NCI-H510A treated with DMSO at 0.1 percent for 48 hours (cell line): Measurements from ENCODE around the gene NDUFV3.
"Not testable (repeated sequence)": the region's sequence is repeated elsewhere in the genome, so short reads cannot be mapped to it uniquely, and the experiment has no call there.

ENCODE experiments used
- DNase-seq: peaks from one replicate; lab custom pipeline; 2025; lab: John Stamatoyannopoulos, UW

NDUFV3 gene

GRCh38 chr21:42937034-42937940 lies 44.2 kb downstream of the NDUFV3 start:
- DNase-seq, result not testable (repeated sequence)

DNA sequence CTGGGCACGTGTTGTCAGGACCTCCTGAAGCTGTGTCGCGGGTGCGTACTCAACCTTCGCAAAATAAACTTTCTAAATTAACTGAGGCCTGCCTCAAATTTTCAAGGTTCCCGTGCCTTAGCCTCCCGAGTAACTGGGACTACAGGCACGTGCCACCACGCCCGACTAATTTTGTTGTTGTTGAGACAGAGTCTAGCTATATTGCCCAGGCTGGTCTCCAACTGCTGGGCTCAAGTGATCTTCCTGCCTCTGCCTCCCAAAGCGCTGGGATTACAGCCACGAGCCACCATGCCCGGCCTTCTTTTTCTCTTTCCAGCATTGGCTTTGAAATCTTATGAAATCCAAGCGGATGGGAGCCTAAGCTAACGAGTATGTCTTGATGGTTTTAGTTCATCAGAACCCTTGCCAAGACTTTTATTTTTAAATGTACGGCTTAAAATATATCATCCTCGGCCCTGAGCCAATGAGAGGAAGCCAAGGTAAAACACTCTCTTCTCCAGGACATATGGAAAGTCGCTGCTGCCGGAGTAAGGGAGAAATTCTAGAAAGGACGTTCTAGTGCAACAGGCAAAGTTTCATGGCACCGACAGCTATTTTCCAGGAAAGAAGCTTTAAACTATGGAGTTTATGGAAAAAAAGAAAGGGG lies 45.0 kb downstream of the NDUFV3 start:
- DNase-seq, result no peak

DNA sequence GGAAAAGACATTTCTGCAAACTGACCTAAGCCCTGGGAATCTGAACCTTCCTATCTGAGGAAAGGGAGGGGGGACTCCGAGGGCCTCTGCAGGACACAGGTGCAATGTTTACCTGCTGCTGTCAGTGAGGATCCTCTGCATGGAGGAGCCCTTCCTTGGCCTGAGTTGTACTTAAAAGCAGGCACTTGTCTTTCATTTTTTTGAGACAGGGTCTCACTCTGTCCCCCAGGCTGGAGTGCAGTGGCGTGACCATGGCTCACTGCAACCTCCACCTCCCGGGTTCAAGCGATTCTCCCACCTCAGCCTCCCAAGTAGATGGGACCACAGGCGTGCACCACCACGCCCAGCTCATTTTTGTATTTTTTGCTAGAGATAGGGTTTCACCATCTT lies 45.5 kb downstream of the NDUFV3 start:
- not testable (repeated sequence) for DNase-seq

DNA sequence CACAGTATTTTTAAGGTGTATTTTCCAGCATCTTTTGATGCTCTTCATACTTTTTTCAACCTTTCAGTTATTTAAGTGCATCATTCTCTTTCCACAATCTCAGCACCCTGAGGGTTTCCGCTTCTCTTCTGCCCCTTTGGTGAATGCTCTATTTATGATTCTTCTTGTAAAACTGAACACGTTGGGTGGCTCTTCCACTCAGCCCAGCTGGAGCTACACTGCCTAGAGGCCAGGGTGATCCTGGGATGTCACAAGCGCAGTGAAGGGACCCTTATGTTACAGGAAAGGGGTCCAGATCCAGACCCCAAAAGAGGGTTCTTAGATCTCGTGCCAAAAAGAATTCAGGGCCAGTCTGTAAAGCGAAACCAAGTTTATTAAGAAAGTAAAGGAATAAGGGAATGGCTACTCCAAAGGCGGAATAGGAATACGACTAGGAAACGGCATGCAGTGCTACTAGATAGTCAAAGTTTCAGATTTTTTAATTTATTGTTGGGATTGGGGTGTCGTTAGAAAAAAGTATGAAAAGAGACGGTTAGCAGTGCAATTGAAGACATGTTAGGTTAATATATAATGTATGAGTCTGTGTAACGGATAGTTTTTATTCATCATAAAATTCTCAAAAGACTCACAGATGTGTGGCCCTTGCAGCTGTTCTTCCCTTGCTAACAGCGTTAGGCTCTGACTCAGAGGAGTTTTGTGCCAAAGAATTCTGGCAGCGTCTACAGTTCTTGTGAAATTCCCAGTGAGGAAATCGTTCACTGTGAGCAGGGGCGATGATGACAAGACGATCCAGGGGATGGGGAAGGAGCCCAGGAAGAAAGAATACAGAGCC lies 46.7 kb downstream of the NDUFV3 start:
- no peak for DNase-seq

DNA sequence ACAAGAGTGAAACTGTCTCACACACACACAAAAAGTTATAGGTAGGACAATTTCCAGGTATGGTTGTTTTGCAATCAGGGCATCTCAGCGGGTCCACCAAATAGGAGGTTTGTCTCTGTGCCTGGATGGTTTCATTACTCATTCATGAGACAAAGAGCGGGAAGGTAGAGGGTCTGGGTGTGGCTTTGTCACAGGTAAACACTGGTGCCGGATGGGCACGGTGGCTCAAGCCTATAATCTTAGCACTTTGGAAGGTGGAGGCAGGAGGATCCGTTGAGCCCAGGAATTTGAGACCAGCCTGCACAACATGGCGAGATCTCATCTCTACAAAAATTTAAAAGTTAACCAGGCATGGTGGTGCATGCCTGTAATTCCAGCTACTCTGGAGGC lies 48.6 kb downstream of the NDUFV3 start:
- no peak for DNase-seq

GRCh38 chr21:42942244-42942643 lies 49.1 kb downstream of the NDUFV3 start:
- DNase-seq, result no peak

GRCh38 chr21:42949094-42949755 lies 56.1 kb downstream of the NDUFV3 start:
- DNase-seq, result not testable (repeated sequence)

GRCh38 chr21:42951193-42951592 lies 58.1 kb downstream of the NDUFV3 start:
- not testable (repeated sequence) for DNase-seq

GRCh38 chr21:42956824-42957630 lies 63.9 kb downstream of the NDUFV3 start:
- no peak for DNase-seq

GRCh38 chr21:42958122-42958521 lies 65.0 kb downstream of the NDUFV3 start:
- not testable (repeated sequence) for DNase-seq

DNA sequence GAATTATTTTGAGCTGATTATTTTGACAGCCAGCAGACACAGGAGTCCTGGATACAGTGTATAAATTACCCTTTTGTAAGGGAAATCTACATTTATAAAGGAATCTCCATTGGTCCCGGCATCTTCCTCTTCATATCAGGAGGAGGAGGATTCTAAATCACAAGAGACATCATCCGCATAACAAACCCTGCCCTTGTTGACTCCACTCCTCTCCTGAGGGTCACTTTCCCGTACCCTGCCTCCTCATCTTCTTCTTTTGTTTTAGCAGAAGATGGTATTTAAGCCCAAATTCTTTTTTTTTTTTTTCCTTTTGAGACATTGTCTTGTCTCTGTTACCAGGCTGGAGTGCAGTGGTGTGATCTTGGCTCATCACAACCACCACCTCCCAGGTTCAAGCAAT lies 66.6 kb downstream of the NDUFV3 start:
- no peak for DNase-seq

DNA sequence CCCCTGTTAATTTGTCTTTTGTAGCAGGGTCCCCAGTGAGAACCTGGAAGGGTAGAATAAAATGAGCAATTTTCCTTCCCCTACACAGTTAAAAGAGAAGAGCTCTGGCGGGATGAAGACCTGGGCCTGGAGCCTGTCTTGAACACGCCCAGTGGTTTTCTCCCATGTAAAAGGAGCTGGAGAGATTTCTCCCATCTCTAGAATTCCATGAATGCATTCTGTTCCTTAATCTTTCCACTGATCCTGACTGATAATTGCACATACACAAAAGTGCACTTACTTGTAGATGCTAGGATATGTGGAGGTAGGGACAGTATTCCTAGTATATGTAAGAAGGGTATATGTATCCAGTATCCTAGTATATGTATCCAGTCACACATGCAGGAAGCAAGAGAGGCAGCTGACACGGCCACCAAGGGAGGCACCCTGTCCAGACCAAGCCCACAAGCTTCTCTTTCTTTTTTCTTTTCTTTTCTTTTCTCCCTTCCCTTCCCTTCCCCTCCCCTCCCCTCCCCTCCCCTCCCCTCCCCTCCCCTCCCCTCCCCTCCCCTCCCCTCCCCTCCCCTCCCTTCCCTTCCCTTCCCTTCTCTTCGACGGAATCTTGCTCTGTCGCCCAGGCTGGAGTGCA lies 69.4 kb downstream of the NDUFV3 start:
- DNase-seq, result no peak
